IPS-NIHi7 (cell line): ENCODE data around the gene SMCO4.
A peak's percentile ranks its signal among the peaks of the same experiment; 100 is the strongest.
"Not testable (repeated sequence)": the region's sequence is repeated elsewhere in the genome, so short reads cannot be mapped to it uniquely, and the experiment has no call there.

Source experiments
- DNase-seq: peaks from one replicate; pipeline ENCODE4 v3.0.0; 2012; ENCODE audit warnings: mixed read lengths; ENCODE audit errors: extremely low spot score

The SMCO4 gene

DNA sequence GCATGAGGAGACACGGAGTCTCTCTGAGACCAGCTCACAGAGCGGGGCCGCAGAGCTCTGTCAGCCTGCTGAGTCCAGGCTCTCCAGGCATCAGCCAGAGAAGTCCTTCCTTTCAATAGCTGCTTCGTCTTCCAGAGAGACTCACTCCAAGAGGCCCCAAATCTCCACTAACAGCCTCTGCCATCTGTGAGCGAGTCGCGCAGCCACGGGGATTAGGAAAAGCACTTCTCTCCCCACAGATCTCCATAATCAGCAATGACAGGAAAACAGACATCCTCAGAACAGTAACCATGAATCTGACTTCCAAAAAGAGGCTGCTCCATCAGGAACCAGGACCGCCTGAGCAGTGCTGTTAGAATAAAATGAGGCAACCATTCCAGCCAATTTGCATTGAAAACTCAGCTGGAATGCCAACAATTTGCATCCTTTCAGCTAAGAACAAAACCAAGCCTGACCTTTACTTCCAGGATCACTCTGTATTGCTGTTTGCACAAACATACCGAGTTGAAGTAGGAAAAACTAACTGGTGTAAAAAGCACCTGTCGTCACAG lies 65.4 kb downstream of the SMCO4 start:
- DNase-seq = peak; percentile 50

DNA sequence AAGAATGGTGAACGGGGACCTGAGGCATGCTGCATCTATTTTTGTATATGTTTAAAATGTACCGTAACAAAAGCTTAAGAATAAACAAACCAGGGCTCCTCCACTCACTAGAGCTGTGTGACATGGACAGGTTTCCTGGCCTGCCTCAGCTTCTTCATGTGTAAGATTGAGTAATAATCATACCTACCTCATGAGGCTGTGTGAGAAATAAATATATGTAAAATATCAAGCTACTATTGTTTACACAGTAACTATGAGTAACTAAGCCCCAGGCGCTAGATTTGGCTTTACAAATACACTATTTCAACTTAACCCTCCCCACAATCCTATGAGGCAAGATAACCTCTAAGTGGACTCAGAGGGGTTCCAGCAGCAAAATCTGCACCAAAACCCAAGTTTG lies 66.4 kb downstream of the SMCO4 start:
- DNase-seq = no peak

DNA sequence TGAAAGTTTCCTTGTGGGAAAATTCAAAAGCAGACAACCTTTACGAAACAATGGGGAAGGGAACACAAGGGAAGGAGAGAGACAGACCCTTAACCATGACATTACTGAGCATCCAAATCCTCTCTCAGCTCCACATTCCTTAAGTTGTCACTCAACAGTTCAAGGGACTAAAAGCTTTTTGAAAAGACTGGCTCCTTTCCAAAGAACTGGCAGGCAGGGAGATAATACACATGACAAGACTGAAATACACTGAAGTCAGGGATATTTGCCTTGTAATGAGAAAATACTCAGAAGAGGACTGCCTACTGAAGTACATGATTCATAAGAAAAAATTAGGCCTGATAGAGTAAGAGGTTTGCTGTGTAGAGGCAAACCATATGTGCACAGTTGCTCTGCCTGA lies 69.1 kb downstream of the SMCO4 start:
- no peak for DNase-seq

DNA sequence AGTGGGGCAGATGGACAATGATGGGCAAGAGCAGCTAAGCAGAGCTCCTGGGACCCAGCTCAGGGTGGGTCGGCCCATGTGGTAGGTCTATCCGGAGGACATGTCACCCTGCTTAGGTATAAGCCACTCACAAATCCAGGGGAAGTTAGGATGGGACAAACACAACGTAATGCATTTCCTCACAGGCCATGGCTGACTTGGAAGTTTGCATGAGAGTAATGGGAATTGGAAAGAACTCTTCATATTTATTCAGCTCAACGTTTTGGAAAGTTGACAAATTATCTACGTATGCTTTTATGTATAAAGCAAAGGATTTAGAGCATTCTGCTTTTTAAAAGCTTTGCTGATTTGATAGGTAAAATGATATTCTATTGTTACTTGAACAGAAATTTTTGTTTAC lies 74.9 kb downstream of the SMCO4 start:
- no peak for DNase-seq

DNA sequence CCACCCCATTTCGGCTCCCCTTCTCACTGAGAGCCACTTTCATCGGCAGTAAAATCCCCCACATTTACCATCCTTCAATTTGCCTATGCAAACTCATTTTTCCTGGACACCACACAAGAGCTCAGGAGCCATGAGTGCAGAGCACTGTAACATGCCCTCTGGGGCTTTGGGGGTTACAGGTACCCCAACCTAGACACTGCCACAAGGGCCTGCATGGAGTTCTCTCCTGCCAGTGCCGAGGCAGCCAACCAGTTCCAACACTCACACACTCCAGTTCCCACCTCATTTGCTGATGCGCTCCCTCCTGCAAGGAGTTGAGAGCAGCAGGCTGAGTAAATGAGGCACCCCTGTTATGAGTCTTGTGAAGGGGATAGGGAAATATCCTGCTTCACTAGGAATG lies 76.1 kb downstream of the SMCO4 start:
- DNase-seq = no peak

DNA sequence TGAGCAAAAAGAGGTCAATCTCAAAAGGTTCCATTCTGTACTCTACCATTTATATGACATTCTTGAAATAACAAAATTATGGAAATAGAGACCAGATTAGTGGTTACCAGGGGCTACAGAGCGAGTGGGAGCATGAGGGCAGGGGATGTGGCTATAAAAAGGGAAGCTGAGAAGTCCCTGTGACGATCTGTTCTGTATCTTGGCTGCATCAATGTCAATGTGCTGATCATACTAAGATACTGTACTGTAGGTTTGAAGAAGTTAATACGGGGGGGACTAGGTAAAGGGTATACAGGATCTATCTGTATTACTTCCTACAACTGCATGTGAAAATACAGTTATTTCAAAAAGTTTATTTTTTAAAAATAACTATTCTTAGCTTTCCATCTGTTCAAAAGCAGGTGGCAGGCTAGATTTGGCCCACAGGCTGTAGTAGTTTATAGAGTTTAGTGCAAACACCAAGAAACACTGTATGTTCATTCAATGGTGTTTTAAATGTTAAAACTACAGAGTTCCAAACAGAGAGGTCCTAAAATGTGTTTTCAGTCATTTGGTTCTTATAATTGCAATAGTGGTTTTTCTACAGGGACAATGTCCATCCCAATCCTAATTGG lies 78.2 kb downstream of the SMCO4 start:
- DNase-seq = no peak

DNA sequence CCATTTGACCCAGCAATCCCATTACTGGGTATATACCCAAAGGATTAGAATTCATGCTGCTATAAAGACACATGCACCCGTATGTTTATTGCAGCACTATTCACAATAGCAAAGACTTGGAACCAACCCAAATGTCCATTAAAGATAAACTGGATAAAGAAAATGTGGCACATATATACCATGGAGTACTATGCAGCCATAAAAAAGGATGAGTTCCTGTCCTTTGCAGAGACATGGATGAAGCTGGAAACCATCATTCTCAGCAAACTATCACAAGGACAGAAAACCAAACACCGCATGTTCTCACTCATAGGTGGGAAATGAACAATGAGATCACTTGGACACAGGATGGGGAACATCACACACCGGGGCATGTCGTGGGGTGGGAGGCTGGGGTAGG lies 79.5 kb downstream of the SMCO4 start:
- not testable (repeated sequence) for DNase-seq

DNA sequence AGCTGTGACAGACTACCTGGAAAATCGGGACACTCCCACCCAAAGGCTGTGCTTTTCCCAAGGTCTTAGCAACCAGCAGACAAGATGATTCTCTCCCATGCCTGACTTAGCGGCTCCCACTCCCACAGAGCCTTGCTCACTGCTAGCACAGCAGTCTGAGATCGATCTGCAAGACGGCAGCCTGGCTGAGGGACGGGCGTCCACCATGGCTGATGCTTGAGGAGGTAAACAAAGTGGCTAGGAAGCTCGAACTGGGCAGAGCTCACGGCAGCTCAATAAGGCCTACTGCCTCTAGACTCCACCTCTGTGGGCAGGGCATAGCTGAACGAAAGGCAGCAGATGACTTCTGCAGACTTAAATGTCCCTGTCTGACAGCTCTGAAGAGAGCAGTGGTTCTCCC lies 84.9 kb downstream of the SMCO4 start:
- no peak for DNase-seq

DNA sequence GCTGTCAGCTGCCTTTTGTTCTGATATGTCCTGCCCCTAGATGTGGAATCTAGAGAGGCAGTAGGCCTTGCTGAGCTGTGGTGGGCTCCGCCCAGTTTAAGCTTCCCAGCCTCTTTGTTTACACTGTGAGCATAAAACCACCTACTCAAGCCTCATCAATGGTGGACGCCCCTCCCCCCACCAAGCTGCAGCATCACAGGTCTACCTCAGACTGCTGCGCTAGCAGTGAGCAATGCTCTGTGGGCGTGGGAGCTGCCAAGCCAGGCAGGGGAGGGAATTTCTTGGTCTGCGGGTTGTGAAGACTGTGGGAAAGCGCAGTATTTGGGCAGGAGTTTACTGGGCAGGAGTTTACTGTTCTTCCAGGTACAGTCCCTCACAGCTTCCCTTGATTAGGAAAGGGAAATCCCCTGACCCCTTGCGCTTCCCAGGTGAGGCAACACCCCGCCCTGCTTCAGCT lies 98.5 kb downstream of the SMCO4 start:
- peak; percentile 21 for DNase-seq

DNA sequence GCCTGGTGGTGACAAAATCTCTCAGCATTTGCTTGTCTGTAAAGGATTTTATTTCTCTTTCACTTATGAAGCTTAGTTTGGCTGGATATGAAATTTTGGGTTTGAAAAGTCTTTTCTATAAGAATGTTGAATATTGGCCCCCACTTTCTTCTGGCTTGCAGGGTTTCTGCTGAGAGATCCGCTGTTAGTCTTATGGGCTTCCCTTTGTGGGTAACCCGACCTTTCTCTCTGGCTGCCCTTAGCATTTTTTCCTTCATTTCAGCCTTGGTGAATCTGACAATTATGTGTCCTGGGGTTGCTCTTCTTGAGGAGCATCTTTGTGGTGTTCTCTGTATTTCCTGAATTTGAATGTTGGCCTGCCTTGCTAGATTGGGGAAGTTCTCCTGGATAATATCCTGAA lies 100.0 kb downstream of the SMCO4 start:
- DNase-seq = not testable (repeated sequence)

DNA sequence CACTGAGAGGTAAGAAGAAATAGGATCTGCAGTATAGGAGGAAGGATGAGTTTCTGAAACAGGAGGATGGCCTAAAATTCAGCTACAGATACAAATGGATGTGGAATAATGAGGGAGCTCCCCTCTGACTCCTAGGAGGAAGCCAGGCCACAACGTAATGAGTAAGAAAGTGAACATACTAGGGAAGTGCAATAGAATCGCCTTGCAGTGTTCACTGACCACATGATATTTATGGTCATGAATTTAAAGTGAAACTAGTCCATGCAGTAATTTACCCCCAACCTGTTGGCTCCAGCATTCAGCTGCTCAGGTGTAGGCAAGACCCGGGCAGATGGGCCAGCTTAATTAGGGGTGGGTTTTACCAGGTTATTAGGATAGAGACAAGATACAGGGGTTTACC lies 110.9 kb downstream of the SMCO4 start:
- no peak for DNase-seq
